Endothelial cell of umbilical vein (primary cell): ENCODE measurements around the gene ZNF219. TPM values are rescaled to one million over a fixed set of nuclear protein-coding genes. Genes with fewer than 3 reads are reported as not detected.

Experiments
- BruUV-seq: library from RNA; stranded (reverse); fragments of 400-500 nt; replicated peaks from 2 replicates; lab custom pipeline; 2021; lab: Mats Ljungman, UMichigan
- CTCF ChIA-PET: fragments of 300-600, 350-600 bp; sonication (Branson Sonifier 250); formaldehyde crosslinking; loops from one replicate; lab custom pipeline; 2021; ENCODE audit warnings: antibody characterized with exemption, inconsistent platforms; lab: Charles Lee
- POLR2A ChIA-PET: fragments of 300-600, 350-600 bp; sonication (Branson Sonifier 250); formaldehyde crosslinking; loops from one replicate; lab custom pipeline; 2021; ENCODE audit warnings: antibody characterized with exemption, inconsistent platforms; lab: Charles Lee
- DNase-seq: peaks from one replicate; pipeline ENCODE4 v3.0.0-alpha.2; 2011; ENCODE audit warnings: low read depth, low spot score
- FAIRE-seq: peaks from 2 replicates; lab custom pipeline; 2011; peaks lifted over from hg19 to GRCh38; lab: Jason Lieb, UNC
- H2AFZ ChIP-seq: 2 replicates; pipeline ENCODE4 v1.6.0; 2012; ENCODE audit warnings: low read depth, low read length, control low read depth, inconsistent platforms
- H3K27ac ChIP-seq: 2 replicates; pipeline ENCODE4 v1.5.1; 2011; ENCODE audit warnings: low read depth, mild to moderate bottlenecking, control low read depth, low read length, moderate library complexity; ENCODE audit not compliant: insufficient read depth
- H3K27me3 ChIP-seq, 2 experiments: 2 replicates each; pipeline versions ENCODE4 v1.6.0 to v1.6.1; 2011; ENCODE audit warnings: low read length in 2 of 2, mixed read lengths in 1 of 2; ENCODE audit not compliant: control insufficient read depth in 2 of 2, insufficient read depth in 2 of 2
- H3K36me3 ChIP-seq, 2 experiments: 2 replicates in 1 of 2; 3 replicates in 1 of 2; pipeline ENCODE4 v1.5.1; 2011; ENCODE audit warnings: low read length in 2 of 2, mild to moderate bottlenecking in 1 of 2, moderate library complexity in 1 of 2; ENCODE audit not compliant: control insufficient read depth in 2 of 2, insufficient read depth in 2 of 2; ENCODE audit errors: extremely low read depth in 1 of 2
- H3K4me1 ChIP-seq: 3 replicates; pipeline ENCODE4 v1.5.1; 2011; ENCODE audit warnings: mild to moderate bottlenecking, low read length; ENCODE audit not compliant: control insufficient read depth, insufficient read depth; ENCODE audit errors: extremely low read depth
- H3K4me2 ChIP-seq: 2 replicates; pipeline ENCODE4 v1.6.1; 2011; ENCODE audit warnings: low read length, control low read depth, mixed read lengths; ENCODE audit not compliant: insufficient read depth
- H3K4me3 ChIP-seq, 3 experiments: fragments of 200-600 bp in 1 of 3; sonication (generic), shearing (Covaris generic) in 1 of 3; replicated peaks in 1 of 3; 2 replicates each; pipeline ENCODE4 v1.5.1; 2011 to 2016; ENCODE audit warnings: control low read depth in 3 of 3, low read length in 3 of 3, mild to moderate bottlenecking in 2 of 3, inconsistent platforms in 1 of 3, low read depth in 1 of 3, moderate library complexity in 1 of 3; ENCODE audit not compliant: insufficient read depth in 1 of 3
- H3K79me2 ChIP-seq: 2 replicates; pipeline ENCODE4 v1.6.0; 2012; ENCODE audit warnings: low read length, inconsistent platforms; ENCODE audit not compliant: control insufficient read depth, insufficient read depth
- H3K9ac ChIP-seq: replicated peaks from 2 replicates; pipeline ENCODE3; 2011; ENCODE audit warnings: low read length, control low read depth; ENCODE audit not compliant: insufficient read depth; ENCODE audit errors: extremely low read depth
- H3K9me1 ChIP-seq: replicated peaks from 3 replicates; pipeline ENCODE4 v1.6.0; 2011; ENCODE audit warnings: mild to moderate bottlenecking, low read length; ENCODE audit not compliant: control insufficient read depth, insufficient read depth; ENCODE audit errors: extremely low read depth
- H3K9me3 ChIP-seq: replicated peaks from 2 replicates; pipeline ENCODE4 v1.5.1; 2012; ENCODE audit warnings: low read length, inconsistent platforms; ENCODE audit not compliant: control insufficient read depth, insufficient read depth
- H4K20me1 ChIP-seq: replicated peaks from 2 replicates; pipeline ENCODE3; 2011; ENCODE audit warnings: mild to moderate bottlenecking, low read length; ENCODE audit not compliant: control insufficient read depth, insufficient read depth; ENCODE audit errors: extremely low read depth
- CTCF ChIP-seq, 2 donors: IDR thresholded peaks; 1 replicate in 1 of 2; 2 replicates in 1 of 2; pipeline ENCODE4 v1.5.1; 2011; ENCODE audit warnings: low read length in 2 of 2, mild to moderate bottlenecking in 2 of 2, moderate library complexity in 2 of 2, control low read depth in 1 of 2, inconsistent platforms in 1 of 2, low read depth in 1 of 2; ENCODE audit not compliant: insufficient read depth in 1 of 2; ENCODE audit errors: extremely low read depth in 1 of 2
- EZH2 ChIP-seq: IDR thresholded peaks from 2 replicates; pipeline ENCODE4 v1.6.1; 2012; ENCODE audit warnings: borderline replicate concordance, low read depth, mild to moderate bottlenecking, moderate library complexity, low read length, inconsistent platforms; ENCODE audit not compliant: severe bottlenecking
- FOS ChIP-seq: IDR thresholded peaks from 2 replicates; pipeline ENCODE4 v1.6.1; 2011; ENCODE audit warnings: mild to moderate bottlenecking, low read length, moderate library complexity, borderline replicate concordance; ENCODE audit not compliant: insufficient read depth
- GATA2 ChIP-seq: IDR thresholded peaks from 2 replicates; pipeline ENCODE4 v1.7.0; 2011; ENCODE audit warnings: low read depth, mild to moderate bottlenecking, moderate library complexity, mixed read lengths, low read length; ENCODE audit not compliant: insufficient read length, insufficient read depth
- JUN ChIP-seq: IDR thresholded peaks from 2 replicates; pipeline ENCODE4 v1.6.1; 2011; ENCODE audit warnings: borderline replicate concordance, low read depth; ENCODE audit not compliant: insufficient read length, insufficient read depth
- MAX ChIP-seq: IDR thresholded peaks from 2 replicates; pipeline ENCODE4 v1.6.1; 2011; ENCODE audit not compliant: insufficient read depth, insufficient read length
- MYC ChIP-seq: IDR thresholded peaks from one replicate; pipeline ENCODE4 v1.6.1; 2011; ENCODE audit warnings: mild to moderate bottlenecking, low read depth, low read length
- POLR2A ChIP-seq: IDR thresholded peaks from 2 replicates; pipeline ENCODE4 v1.6.1; 2012; ENCODE audit warnings: low read depth, mild to moderate bottlenecking, control low read depth, low read length
- POLR2AphosphoS5 ChIP-seq: IDR thresholded peaks from 2 replicates; pipeline ENCODE4 v1.6.1; 2012; ENCODE audit warnings: low read depth, mild to moderate bottlenecking, control low read depth, low read length, moderate library complexity; ENCODE audit not compliant: insufficient read depth
- dilution Hi-C: fragments of 300-500 bp; cut with MboI; formaldehyde crosslinking; loops from one replicate; pipeline ENCODE4 v1.15.0; 2019; ENCODE audit warnings: low sequenced_read_pairs; ENCODE audit not compliant: extremely low pct_ligation_motif_present
- intact Hi-C: fragments of 100-400 bp; cut with micrococcal nuclease; formaldehyde crosslinking; loops from one replicate; pipeline ENCODE4 v1.10.0; 2022
- polyA plus RNA-seq, 4 experiments: library from polyadenylated mRNA; depleted of rRNA in 3 of 4; stranded (reverse) in 3 of 4; unstranded in 1 of 4; fragments of >200 nt; gene quantifications; 2 replicates each; pipeline versions ENCODE4 v1.2.1 to v1.2.3, GENCODE V29; 2011 to 2012; ENCODE audit warnings: missing spikeins in 1 of 4
- total RNA-seq: library from RNA; stranded (reverse); gene quantifications from 2 replicates; pipeline ENCODE4 v1.2.3, GENCODE V29; 2021

ZNF219 gene
- total and polyA plus RNA-seq, 2 donors (not counting 3 experiments of a cell fraction or from before 2014, with no cell fraction given): 13.2 to 15.2 TPM

GRCh38 chr14:21055432-21056117, 42.9 kb downstream of the ZNF219 start:
- no peak overlapping the region for H3K4me3 ChIP-seq
- FAIRE-seq: no peak
- H3K9me3 ChIP-seq: no peaks in the 10 kb centered on the region
- BruUV-seq: no TSS peak
- TF ChIP-seq EZH2 (no peak), GATA2 (no peak), POLR2AphosphoS5 (no peak), MYC (no peak), FOS (no peak), JUN (no peak), CTCF (IDR thresholded peaks at IDR 0.05; ENCODE audit: extremely low read depth in 1 of 2, insufficient read depth in 1 of 2, low read depth in 1 of 2, low read length in 2 of 2) (no peak), POLR2A (no peak), MAX (no peak)
- no peaks in the 10 kb centered on the region for H3K4me1 ChIP-seq
- no peak overlapping the region for H3K4me2 ChIP-seq
- H3K79me2 ChIP-seq: no peaks in the 10 kb centered on the region
- peaks cover 13 to 17% of the 10 kb centered on the region in 2 experiments for H3K27me3 ChIP-seq
- ChIA-PET CTCF (interaction anchor here (1.2 kb wide), 1 partner anchor 41 kb away, joined by 3 read pairs; no protein-coding TSS in a partner anchor), POLR2A (no interaction called here)
- DNase-seq: no peak
- no peaks in the 10 kb centered on the region for H3K36me3 ChIP-seq
- H3K27ac ChIP-seq: no peak overlapping the region
- no peak overlapping the region for H2AFZ ChIP-seq
- H4K20me1 ChIP-seq: no peaks in the 10 kb centered on the region
- dilution Hi-C loops: no loop called here
- intact Hi-C loops: no loop called here
- no peak overlapping the region for H3K9ac ChIP-seq
- H3K9me1 ChIP-seq: no peaks in the 10 kb centered on the region
